KMS-11 (cell line): ENCODE measurements around the gene TRIML2.

ENCODE experiments used
- H2AFZ ChIP-seq: fragments of 200-600 bp; sonication (generic); 2 replicates; pipeline ENCODE4 v1.6.1; 2016; ENCODE audit warnings: antibody characterized with exemption, mixed run types, low read depth
- H3K27ac ChIP-seq: fragments of 200-600 bp; sonication (generic); 2 replicates; pipeline ENCODE4 v1.6.1; 2016; ENCODE audit warnings: mild to moderate bottlenecking, mixed run types
- H3K27me3 ChIP-seq: fragments of 200-600 bp; sonication (generic); 2 replicates; pipeline ENCODE4 v1.6.1; 2017; ENCODE audit warnings: mild to moderate bottlenecking, low read depth, mixed run types, moderate library complexity; ENCODE audit not compliant: insufficient read depth
- H3K36me3 ChIP-seq: fragments of 200-600 bp; sonication (generic); 2 replicates; pipeline ENCODE4 v1.6.1; 2017; ENCODE audit warnings: mild to moderate bottlenecking, mixed run types; ENCODE audit not compliant: insufficient read depth
- H3K4me1 ChIP-seq: fragments of 200-600 bp; sonication (generic); 2 replicates; pipeline ENCODE4 v1.6.1; 2016; ENCODE audit warnings: mild to moderate bottlenecking, low read depth, mixed run types; ENCODE audit not compliant: poor library complexity, severe bottlenecking
- H3K4me2 ChIP-seq: fragments of 200-600 bp; sonication (generic); 2 replicates; pipeline ENCODE4 v1.7.0; 2016; ENCODE audit warnings: mild to moderate bottlenecking, mixed run types
- H3K4me3 ChIP-seq: fragments of 200-600 bp; sonication (generic); IDR thresholded peaks from 2 replicates; pipeline ENCODE4 v1.6.1; 2017; ENCODE audit warnings: low read depth, low read length, mixed read lengths; ENCODE audit not compliant: insufficient read depth
- H3K79me2 ChIP-seq: fragments of 200-600 bp; sonication (generic); 2 replicates; pipeline ENCODE4 v1.6.1; 2016; ENCODE audit warnings: low read depth, mixed run types; ENCODE audit not compliant: insufficient read depth
- H3K9ac ChIP-seq: fragments of 200-600 bp; sonication (generic); 2 replicates; pipeline ENCODE4 v1.6.1; 2016; ENCODE audit warnings: mild to moderate bottlenecking, mixed run types
- H4K20me1 ChIP-seq: fragments of 200-600 bp; sonication (generic); 2 replicates; pipeline ENCODE4 v1.6.1; 2016; ENCODE audit warnings: mild to moderate bottlenecking, mixed run types; ENCODE audit not compliant: insufficient read depth
- CTCF ChIP-seq: fragments of 200-600 bp; sonication (generic); conservative IDR thresholded peaks from 2 replicates; pipeline ENCODE4 v1.6.1; 2017; ENCODE audit warnings: low read depth, mild to moderate bottlenecking, antibody characterized with exemption, low read length, moderate library complexity, mixed read lengths

TRIML2 gene

GRCh38 chr4:188130355-188130754, 21.0 kb upstream of the TRIML2 start:
- Histone ChIP-seq H3K4me3 (no peak overlapping the region), H3K4me1 (no peaks in the 10 kb centered on the region), H3K36me3 (no peaks in the 10 kb centered on the region), H3K79me2 (no peaks in the 10 kb centered on the region), H3K27ac (no peak overlapping the region), H3K4me2 (no peak overlapping the region), H2AFZ (no peak overlapping the region), H3K27me3 (no peaks in the 10 kb centered on the region), H3K9ac (no peak overlapping the region), H4K20me1 (no peaks in the 10 kb centered on the region)
- no peak for TF ChIP-seq CTCF

GRCh38 chr4:188127214-188127874, 17.9 kb upstream of the TRIML2 start:
- H3K4me2 ChIP-seq: no peak overlapping the region

GRCh38 chr4:188121530-188121929, 12.1 kb upstream of the TRIML2 start:
- Histone ChIP-seq H3K27me3 (no peaks in the 10 kb centered on the region), H3K4me1 (no peaks in the 10 kb centered on the region), H2AFZ (no peak overlapping the region), H4K20me1 (no peaks in the 10 kb centered on the region), H3K27ac (no peak overlapping the region), H3K9ac (no peak overlapping the region), H3K36me3 (no peaks in the 10 kb centered on the region), H3K79me2 (no peaks in the 10 kb centered on the region), H3K4me3 (no peak overlapping the region), H3K4me2 (no peak overlapping the region)
- no peak for TF ChIP-seq CTCF

More at GRCh38 chr4:188127214-188127874, 17.9 kb upstream of the TRIML2 start:
- no peaks in the 10 kb centered on the region for H3K27me3 ChIP-seq
- no peaks in the 10 kb centered on the region for H4K20me1 ChIP-seq
- no peak overlapping the region for H3K27ac ChIP-seq
- H3K79me2 ChIP-seq: no peaks in the 10 kb centered on the region
- no peak overlapping the region for H3K4me3 ChIP-seq
- no peak for TF ChIP-seq CTCF
- no peaks in the 10 kb centered on the region for H3K4me1 ChIP-seq
- no peak overlapping the region; the same call in 1 of the 2 replicates for H2AFZ ChIP-seq
- no peak overlapping the region for H3K9ac ChIP-seq
- no peaks in the 10 kb centered on the region for H3K36me3 ChIP-seq

GRCh38 chr4:188117631-188118324, 8.4 kb upstream of the TRIML2 start:
- no peak for TF ChIP-seq CTCF
- Histone ChIP-seq H3K9ac (no peak overlapping the region), H3K4me1 (no peaks in the 10 kb centered on the region), H3K4me3 (no peak overlapping the region), H2AFZ (no peak overlapping the region), H3K36me3 (no peaks in the 10 kb centered on the region), H3K4me2 (no peak overlapping the region), H3K27me3 (no peaks in the 10 kb centered on the region), H3K79me2 (no peaks in the 10 kb centered on the region), H4K20me1 (no peaks in the 10 kb centered on the region), H3K27ac (no peak overlapping the region)
